GM19025 (cell line): ENCODE data around the gene CYB561D2.

Experiments used
- ATAC-seq: cut with Tn5 transposase; IDR thresholded peaks from one replicate; pipeline ENCODE4 v1.9.1; 2021; ENCODE audit warnings: mild to moderate bottlenecking, low read depth, moderate library complexity; ENCODE audit not compliant: unreplicated experiment

The CYB561D2 gene

GRCh38 chr3:50323092-50323600 lies 27.5 kb upstream of the CYB561D2 start:
- no peak for ATAC-seq

- no peak for ATAC-seq
Measured at GRCh38 chr3:50323614-50324199, 27.0 kb upstream of the CYB561D2 start.

- no peak for ATAC-seq
Measured at GRCh38 chr3:50324351-50325112, 26.1 kb upstream of the CYB561D2 start.

- ATAC-seq, result no peak
Measured at GRCh38 chr3:50325113-50325480, 25.6 kb upstream of the CYB561D2 start.

GRCh38 chr3:50325497-50326181 lies 25.0 kb upstream of the CYB561D2 start:
- no peak for ATAC-seq

GRCh38 chr3:50326182-50326541 lies 24.5 kb upstream of the CYB561D2 start:
- ATAC-seq, result no peak

GRCh38 chr3:50327129-50327528 lies 23.5 kb upstream of the CYB561D2 start:
- ATAC-seq, result no peak

- ATAC-seq, result peak; percentile 88
Measured at GRCh38 chr3:50327943-50328691, 22.5 kb upstream of the CYB561D2 start, which contains the start of gene TUSC2. Gene TUSC2 (minus strand): TSS chr3:50328223. CDS start chr3:50328099, 124 bp downstream.

- ATAC-seq, result no peak
Measured at GRCh38 chr3:50330330-50330729, 20.3 kb upstream of the CYB561D2 start.

GRCh38 chr3:50331364-50331907 lies 19.2 kb upstream of the CYB561D2 start:
- ATAC-seq, result no peak

GRCh38 chr3:50333744-50334328 lies 16.8 kb upstream of the CYB561D2 start:
- ATAC-seq, result no peak

- ATAC-seq, result no peak
Measured at GRCh38 chr3:50334339-50335075, 16.2 kb upstream of the CYB561D2 start.

- ATAC-seq, result peak; percentile 33
Measured at GRCh38 chr3:50336452-50337174, 14.0 kb upstream of the CYB561D2 start.

- peak; percentile 61 for ATAC-seq
Measured at GRCh38 chr3:50337175-50337861, 13.3 kb upstream of the CYB561D2 start.

GRCh38 chr3:50338965-50339364 lies 11.7 kb upstream of the CYB561D2 start:
- ATAC-seq, result no peak

- no peak for ATAC-seq
Measured at GRCh38 chr3:50339485-50340146, 11.0 kb upstream of the CYB561D2 start.

GRCh38 chr3:50340147-50340447 lies 10.6 kb upstream of the CYB561D2 start:
- ATAC-seq, result no peak
